Measurements from ENCODE around the gene KLRC3.
"Not testable (repeated sequence)": the region's sequence is repeated elsewhere in the genome, so short reads cannot be mapped to it uniquely, and the experiment has no call there.

Gene KLRC3

DNA sequence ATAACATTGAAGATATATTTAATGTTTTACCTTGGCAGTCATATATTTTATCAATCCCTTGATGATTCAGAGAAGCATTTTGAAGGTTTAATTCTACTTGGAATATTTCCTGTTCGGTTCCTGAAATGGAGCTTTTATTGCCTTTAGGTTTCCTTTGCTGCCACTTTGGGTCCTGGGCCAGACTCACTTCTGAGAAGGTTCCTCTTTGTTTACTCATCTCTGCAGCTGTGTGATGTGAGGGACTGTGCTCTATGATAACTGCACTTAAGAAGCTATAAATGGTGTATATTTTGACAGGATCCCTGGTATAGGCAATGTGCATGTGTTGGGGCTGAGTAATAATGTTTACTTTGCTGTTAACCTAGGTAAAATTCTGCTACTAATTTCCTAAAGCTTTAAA lies at the start of gene KLRC3:
KLRC3 (minus strand) TSS at position 262 of the 400 bp plus-strand sequence; CDS start at position 217, 45 bp downstream.
- DNase-seq (ENCODE audit: extremely low spot score); CTCF ChIA-PET; POLR2A ChIA-PET: not testable (repeated sequence)

DNA sequence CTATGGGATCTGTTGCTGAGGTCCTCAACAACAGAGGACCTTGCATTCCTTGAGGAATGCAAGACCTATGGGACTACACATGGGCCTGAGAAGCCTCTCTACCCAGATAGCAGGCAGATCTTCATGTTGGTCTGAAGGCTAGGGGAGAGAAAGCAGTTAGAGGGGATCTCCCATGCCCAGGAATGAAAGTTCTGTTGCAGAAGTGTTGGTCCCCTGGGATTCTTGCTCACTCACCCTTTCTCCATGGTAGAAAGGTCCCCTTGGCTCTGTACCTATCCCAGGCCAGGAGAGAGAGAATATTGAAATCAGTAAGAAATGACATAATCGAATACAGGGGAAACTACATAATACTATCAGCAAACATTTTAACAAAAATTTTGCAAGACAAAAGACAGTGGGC lies 49.3 kb upstream of the KLRC3 start:
- no peak for TF ChIP-seq ARNT (IDR thresholded peaks at IDR 0.05)
- TF ChIP-seq TARDBP (IDR thresholded peaks at IDR 0.05): no peak
- TF ChIP-seq FOXA1 (IDR thresholded peaks at IDR 0.05): no peak
- no peak for TF ChIP-seq FOXM1 (IDR thresholded peaks at IDR 0.05; ENCODE audit: borderline replicate concordance)
- no peak for TF ChIP-seq ZNF384 (IDR thresholded peaks at IDR 0.05)
- no peak for TF ChIP-seq FOXK2 (IDR thresholded peaks at IDR 0.05)
- no peak for DNase-seq (ENCODE audit: extremely low spot score)
- ChIA-PET POLR2A (no interaction called here), CTCF (no interaction called here)

DNA sequence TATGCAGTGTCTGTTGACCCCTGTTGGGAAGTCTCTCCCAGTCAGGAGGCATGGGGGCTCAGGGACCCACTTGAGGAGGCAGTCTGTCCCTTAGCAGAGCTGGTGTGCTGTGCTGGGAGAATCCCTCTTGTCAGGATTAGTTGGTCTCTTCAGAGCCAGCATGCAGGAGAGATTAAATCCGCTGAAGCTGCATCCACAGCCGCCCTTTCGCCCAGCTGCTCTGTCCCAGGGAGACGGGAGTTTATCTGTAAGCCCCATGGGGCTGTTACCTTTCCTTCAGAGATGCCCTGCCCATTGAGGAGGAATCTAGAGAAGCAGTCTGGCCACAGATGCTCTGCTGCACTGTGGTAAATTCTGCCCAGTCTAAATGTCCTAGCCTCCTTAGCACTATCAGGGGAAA lies 45.9 kb upstream of the KLRC3 start:
- TF ChIP-seq FOXK2 (IDR thresholded peaks at IDR 0.05) (no peak), SP1 (IDR thresholded peaks at IDR 0.05) (no peak), FOXM1 (IDR thresholded peaks at IDR 0.05; ENCODE audit: borderline replicate concordance) (no peak), NFRKB (IDR thresholded peaks at IDR 0.05) (no peak), FOXA1 (IDR thresholded peaks at IDR 0.05) (no peak), ELF4 (IDR thresholded peaks at IDR 0.05) (no peak), ZNF384 (IDR thresholded peaks at IDR 0.05) (no peak), LEF1 (IDR thresholded peaks at IDR 0.05; ENCODE audit: borderline replicate concordance) (no peak), ARNT (IDR thresholded peaks at IDR 0.05) (no peak)
- no peak for DNase-seq (ENCODE audit: extremely low spot score)
- ChIA-PET POLR2A (no interaction called here), CTCF (no interaction called here)

DNA sequence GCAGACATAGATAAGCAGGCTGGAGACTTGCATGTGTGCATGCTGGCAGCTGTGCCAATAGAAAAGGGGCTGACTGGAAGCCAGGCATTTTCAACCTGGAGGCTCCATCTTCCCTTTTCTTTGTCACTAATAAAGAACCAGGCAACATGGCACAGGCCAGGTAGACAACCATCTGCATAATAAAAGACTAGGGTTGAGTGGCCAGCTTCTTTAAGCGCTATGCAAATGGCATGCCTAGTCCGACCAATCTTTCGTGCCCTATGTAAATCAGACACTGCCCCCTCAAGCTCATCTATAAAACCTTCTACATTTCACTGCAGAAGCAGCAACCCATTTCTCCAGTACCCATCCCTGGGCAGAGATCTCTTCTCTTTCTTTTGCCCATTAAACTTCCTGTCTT lies 37.4 kb upstream of the KLRC3 start:
- ChIA-PET POLR2A (no interaction called here), CTCF (no interaction called here)
- no peak for TF ChIP-seq TARDBP (IDR thresholded peaks at IDR 0.05)
- TF ChIP-seq, protein P1, sequence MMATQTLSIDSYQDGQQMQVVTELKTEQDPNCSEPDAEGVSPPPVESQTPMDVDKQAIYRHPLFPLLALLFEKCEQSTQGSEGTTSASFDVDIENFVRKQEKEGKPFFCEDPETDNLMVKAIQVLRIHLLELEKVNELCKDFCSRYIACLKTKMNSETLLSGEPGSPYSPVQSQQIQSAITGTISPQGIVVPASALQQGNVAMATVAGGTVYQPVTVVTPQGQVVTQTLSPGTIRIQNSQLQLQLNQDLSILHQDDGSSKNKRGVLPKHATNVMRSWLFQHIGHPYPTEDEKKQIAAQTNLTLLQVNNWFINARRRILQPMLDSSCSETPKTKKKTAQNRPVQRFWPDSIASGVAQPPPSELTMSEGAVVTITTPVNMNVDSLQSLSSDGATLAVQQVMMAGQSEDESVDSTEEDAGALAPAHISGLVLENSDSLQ (IDR thresholded peaks at IDR 0.05): no peak
- TF ChIP-seq FOXM1 (IDR thresholded peaks at IDR 0.05; ENCODE audit: borderline replicate concordance): no peak
- no peak for TF ChIP-seq L3MBTL2 (conservative IDR thresholded peaks at IDR 0.05)
- no peak for TF ChIP-seq FOXK2 (IDR thresholded peaks at IDR 0.05)
- DNase-seq (ENCODE audit: extremely low spot score): no peak

DNA sequence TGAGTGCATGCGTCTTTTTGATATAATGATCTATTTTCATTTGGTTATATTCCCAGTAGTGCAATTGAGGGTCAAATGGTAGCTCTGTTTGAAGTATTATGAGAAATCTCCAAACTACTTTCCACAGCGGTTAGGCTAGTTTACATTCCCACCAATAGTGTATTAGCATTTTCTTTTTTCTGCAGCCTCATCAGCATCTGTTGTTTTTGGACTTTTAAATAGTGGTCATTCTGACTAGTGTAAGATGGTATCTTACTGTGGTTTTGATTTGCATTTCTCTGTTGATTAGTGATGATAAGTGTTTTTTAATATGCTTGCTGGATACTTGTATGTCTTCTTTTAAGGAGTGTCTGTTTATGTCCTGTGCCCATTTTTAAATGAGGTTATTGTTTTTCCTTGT lies 36.5 kb upstream of the KLRC3 start:
- ChIA-PET POLR2A (no interaction called here), CTCF (no interaction called here)
- TF ChIP-seq NFRKB (IDR thresholded peaks at IDR 0.05): no peak
- TF ChIP-seq CTBP1 (IDR thresholded peaks at IDR 0.05; ENCODE audit: borderline replicate concordance): no peak
- no peak for TF ChIP-seq FOXA1 (IDR thresholded peaks at IDR 0.05)
- no peak for DNase-seq (ENCODE audit: extremely low spot score)

DNA sequence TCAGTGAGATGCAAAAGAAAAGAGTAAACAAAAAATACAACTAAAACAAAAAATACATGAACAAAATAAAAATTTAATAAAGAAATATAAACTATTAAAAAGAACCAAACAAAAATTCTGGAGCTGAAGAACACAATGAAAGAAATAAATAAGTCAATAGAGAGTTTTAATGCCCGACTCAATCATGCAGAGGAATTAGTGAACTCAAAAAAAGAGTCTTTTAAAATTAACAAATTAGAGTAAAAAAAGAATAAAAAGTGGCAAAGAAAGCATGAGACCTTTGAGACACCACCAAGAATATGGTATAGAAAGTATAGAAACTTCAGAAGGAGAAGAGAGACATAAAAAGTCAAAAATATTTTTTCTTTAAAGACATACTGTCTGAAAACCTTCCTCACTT lies 35.4 kb upstream of the KLRC3 start:
- POLR2A ChIA-PET: no interaction called here
- CTCF ChIA-PET: no interaction called here
- no peak for DNase-seq (ENCODE audit: extremely low spot score)
- no peak for TF ChIP-seq ZNF384 (IDR thresholded peaks at IDR 0.05)

DNA sequence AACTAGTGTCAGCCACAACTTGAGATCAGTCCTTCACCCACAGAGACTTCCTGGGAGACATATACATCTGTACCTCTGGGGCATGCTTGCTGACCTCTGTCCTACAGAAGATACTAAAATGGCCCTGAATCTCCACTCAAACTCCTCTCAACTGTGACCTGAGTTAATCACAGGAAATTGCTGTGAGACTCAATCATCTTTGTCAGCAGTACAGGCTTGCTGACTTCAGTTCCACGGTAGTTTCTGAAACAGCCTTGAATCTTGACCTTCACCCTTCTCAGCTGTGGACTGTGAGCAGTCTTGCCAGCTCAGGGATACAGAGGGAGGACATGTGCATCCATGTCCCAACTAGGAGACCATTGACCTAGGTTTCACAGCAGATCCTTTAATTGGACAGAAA lies 34.1 kb upstream of the KLRC3 start:
- POLR2A ChIA-PET: no interaction called here
- CTCF ChIA-PET: no interaction called here
- DNase-seq (ENCODE audit: extremely low spot score): no peak
- TF ChIP-seq FOXA1 (IDR thresholded peaks at IDR 0.05) (no peak), FOXM1 (IDR thresholded peaks at IDR 0.05; ENCODE audit: borderline replicate concordance) (no peak), ARNT (IDR thresholded peaks at IDR 0.05) (no peak), LEF1 (IDR thresholded peaks at IDR 0.05; ENCODE audit: borderline replicate concordance) (no peak), L3MBTL2 (conservative IDR thresholded peaks at IDR 0.05) (no peak), TARDBP (IDR thresholded peaks at IDR 0.05) (no peak), ZNF384 (IDR thresholded peaks at IDR 0.05) (no peak), CTBP1 (IDR thresholded peaks at IDR 0.05; ENCODE audit: borderline replicate concordance) (no peak), NFRKB (IDR thresholded peaks at IDR 0.05) (no peak), BHLHE40 (IDR thresholded peaks at IDR 0.05; ENCODE audit: borderline replicate concordance) (no peak), SP1 (IDR thresholded peaks at IDR 0.05) (no peak), ELF4 (IDR thresholded peaks at IDR 0.05) (no peak), HDGF (IDR thresholded peaks at IDR 0.05; ENCODE audit: borderline replicate concordance) (no peak), FOXK2 (IDR thresholded peaks at IDR 0.05) (no peak), SUZ12 (IDR thresholded peaks at IDR 0.05) (no peak)
- TF ChIP-seq, protein P1 (IDR thresholded peaks at IDR 0.05): no peak

DNA sequence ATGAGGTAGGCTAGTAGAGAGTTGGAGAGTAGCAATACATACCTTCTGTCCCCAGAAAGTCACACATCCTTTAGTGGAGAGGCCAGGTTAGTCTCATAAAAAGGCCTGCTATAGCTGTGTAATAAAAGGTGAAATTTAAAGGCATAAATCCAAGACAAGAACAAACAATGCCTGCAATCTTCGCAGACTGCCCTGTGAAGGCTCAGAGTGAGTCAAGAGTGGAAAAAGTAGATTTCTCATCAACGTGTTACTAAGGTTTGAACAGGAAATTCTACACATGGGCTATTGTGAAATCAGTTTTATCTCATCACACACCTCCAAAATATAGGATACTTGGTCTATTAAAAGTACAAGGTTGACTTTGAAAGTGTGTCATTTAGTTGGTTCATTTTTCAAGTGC lies 32.8 kb upstream of the KLRC3 start, which contains the start of gene KLRC1:
KLRC1 (minus strand) TSS at position 222 of the 400 bp plus-strand sequence. CDS start 2,221 bp downstream, outside the sequence.
- DNase-seq (ENCODE audit: extremely low spot score): no peak
- TF ChIP-seq SUZ12 (IDR thresholded peaks at IDR 0.05) (no peak), ELF4 (IDR thresholded peaks at IDR 0.05) (no peak), SP1 (IDR thresholded peaks at IDR 0.05) (no peak), BHLHE40 (IDR thresholded peaks at IDR 0.05; ENCODE audit: borderline replicate concordance) (no peak), L3MBTL2 (conservative IDR thresholded peaks at IDR 0.05) (no peak), FOXM1 (IDR thresholded peaks at IDR 0.05; ENCODE audit: borderline replicate concordance) (no peak), FOXA1 (IDR thresholded peaks at IDR 0.05) (no peak)
- POLR2A ChIA-PET: no interaction called here
- CTCF ChIA-PET: no interaction called here

DNA sequence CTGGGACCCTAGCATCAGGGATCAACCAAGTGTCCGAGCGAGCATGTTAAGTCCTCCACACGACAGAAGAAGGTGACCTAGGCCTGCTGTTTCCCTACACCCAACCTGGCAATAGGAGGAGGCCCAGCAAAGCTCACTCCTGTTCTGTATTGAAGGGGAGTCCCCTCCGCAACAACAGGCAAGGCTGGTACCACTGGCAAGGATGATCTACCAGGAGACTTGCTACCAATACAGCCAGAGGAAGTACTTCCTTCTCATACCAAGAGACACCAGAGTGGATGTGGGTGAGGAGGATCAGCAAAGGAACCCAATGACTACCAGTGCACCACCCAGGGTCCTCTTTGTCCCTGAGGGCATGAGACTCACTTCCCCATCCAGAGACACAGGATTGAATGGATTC lies 27.8 kb upstream of the KLRC3 start:
- ChIA-PET CTCF (no interaction called here), POLR2A (no interaction called here)
- no peak for TF ChIP-seq SUZ12 (IDR thresholded peaks at IDR 0.05)
- TF ChIP-seq FOXA1 (IDR thresholded peaks at IDR 0.05): no peak
- no peak for TF ChIP-seq LEF1 (IDR thresholded peaks at IDR 0.05; ENCODE audit: borderline replicate concordance)
- TF ChIP-seq SP1 (IDR thresholded peaks at IDR 0.05): no peak
- no peak for TF ChIP-seq FOXM1 (IDR thresholded peaks at IDR 0.05; ENCODE audit: borderline replicate concordance)
- no peak for TF ChIP-seq HDGF (IDR thresholded peaks at IDR 0.05; ENCODE audit: borderline replicate concordance)
- no peak for TF ChIP-seq ZNF384 (IDR thresholded peaks at IDR 0.05)
- TF ChIP-seq L3MBTL2 (conservative IDR thresholded peaks at IDR 0.05): no peak
- no peak for TF ChIP-seq BHLHE40 (IDR thresholded peaks at IDR 0.05; ENCODE audit: borderline replicate concordance)
- TF ChIP-seq, protein P1 (IDR thresholded peaks at IDR 0.05): no peak
- no peak for TF ChIP-seq NFRKB (IDR thresholded peaks at IDR 0.05)
- no peak for DNase-seq (ENCODE audit: extremely low spot score)

DNA sequence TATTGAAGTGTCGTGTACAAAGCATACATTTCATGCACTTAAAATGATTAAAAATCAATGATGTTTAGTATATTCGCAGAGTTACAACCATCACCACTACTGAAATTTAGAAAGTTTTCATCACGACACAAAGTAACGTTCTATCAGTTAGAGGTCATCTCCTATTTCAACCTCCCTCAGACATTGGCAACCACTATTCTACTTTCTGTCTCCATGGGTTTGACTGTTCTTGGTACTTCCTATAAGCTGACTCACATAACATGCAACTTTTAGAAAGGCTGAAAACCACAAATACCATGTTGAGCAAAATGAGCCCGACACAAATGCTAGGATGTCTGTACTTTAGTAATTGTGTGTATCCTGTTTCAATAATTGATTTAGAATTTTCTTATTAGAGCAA lies 25.7 kb upstream of the KLRC3 start:
- CTCF ChIA-PET: not testable (repeated sequence)

DNA sequence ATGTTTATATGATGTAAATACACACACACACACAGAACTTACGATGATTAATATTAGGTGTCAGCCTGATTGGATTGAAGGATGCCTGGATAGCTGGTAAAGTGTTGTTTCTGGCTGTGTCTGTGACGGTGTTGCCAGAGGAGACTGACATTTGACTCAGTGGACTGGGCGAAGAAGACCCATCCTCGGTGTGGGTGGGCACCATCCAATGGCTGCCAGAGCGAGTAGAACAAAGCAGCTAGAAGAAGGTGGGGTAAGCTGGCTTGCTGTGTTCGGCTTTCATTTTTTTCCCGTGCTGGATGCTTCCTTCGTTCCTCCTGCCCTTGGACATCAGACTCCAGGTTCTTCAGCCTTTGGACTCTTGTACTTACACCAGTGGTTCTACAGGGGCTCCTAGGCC lies 20.7 kb upstream of the KLRC3 start:
- POLR2A ChIA-PET; DNase-seq (ENCODE audit: extremely low spot score); CTCF ChIA-PET: not testable (repeated sequence)

More for the DNA sequence above, 25.7 kb upstream of the KLRC3 start:
- POLR2A ChIA-PET; DNase-seq (ENCODE audit: extremely low spot score): not testable (repeated sequence)

Data from HEK293T (cell line).